Fibroblast of skin of left quadriceps (primary cell): Measurements from ENCODE around the gene BFSP1.

Experiments
- DNase-seq, 2 experiments: peaks; one replicate each; pipeline ENCODE4 v3.0.0-alpha.2; 2013; ENCODE audit warnings: low read depth in 2 of 2

BFSP1 gene

GRCh38 chr20:17530716-17531664 is at the start of gene BFSP1:
Gene BFSP1 (minus strand): TSS chr20:17531379. CDS start chr20:17531329, 50 bp downstream.
- peak; percentile 22 to 23 for DNase-seq

- DNase-seq = no peak
These were observed 49.7 kb upstream of the BFSP1 start for GRCh38 chr20:17580895-17581294.

DNA sequence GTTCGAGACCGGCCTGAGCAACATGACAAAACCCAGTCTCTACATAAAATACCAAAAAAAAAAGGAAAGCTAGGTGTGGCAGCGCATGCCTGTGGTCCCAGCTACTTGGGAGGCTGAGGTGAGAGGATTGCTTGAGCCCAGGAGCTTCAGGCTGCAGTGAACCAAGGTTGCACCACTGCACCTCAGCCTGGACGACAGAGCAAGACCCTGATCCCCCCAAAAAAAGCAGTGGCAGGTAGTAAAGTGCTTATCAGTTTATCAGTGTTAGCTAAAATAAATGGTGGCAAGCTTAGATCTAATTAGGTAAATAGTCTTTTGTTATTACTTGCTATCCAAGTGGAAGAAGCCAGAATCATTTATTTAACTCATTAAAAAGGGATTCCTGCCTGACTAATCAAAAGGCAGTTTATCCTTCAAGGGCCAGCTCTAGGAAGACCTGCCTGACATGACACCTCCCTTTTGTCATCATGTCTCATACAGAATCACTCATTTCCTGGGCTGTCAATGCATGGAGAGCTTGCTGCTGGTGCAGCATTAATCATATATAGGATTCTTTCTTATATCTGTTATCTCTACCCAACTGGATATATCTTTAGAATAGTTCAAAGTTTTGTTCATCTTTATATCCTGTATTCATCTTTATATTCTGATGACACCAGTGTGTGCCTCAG is 48.3 kb upstream of the BFSP1 start:
- DNase-seq = no peak

- no peak for DNase-seq
These were observed 45.0 kb upstream of the BFSP1 start for GRCh38 chr20:17576215-17576614.

- no peak for DNase-seq
These were observed 42.3 kb upstream of the BFSP1 start for GRCh38 chr20:17573463-17573862.

- no peak for DNase-seq
These were observed 41.0 kb upstream of the BFSP1 start for GRCh38 chr20:17572034-17572638.

- DNase-seq = no peak
These were observed 40.0 kb upstream of the BFSP1 start for GRCh38 chr20:17571153-17571527.

GRCh38 chr20:17570347-17571152 is 39.4 kb upstream of the BFSP1 start:
- no peak for DNase-seq

DNA sequence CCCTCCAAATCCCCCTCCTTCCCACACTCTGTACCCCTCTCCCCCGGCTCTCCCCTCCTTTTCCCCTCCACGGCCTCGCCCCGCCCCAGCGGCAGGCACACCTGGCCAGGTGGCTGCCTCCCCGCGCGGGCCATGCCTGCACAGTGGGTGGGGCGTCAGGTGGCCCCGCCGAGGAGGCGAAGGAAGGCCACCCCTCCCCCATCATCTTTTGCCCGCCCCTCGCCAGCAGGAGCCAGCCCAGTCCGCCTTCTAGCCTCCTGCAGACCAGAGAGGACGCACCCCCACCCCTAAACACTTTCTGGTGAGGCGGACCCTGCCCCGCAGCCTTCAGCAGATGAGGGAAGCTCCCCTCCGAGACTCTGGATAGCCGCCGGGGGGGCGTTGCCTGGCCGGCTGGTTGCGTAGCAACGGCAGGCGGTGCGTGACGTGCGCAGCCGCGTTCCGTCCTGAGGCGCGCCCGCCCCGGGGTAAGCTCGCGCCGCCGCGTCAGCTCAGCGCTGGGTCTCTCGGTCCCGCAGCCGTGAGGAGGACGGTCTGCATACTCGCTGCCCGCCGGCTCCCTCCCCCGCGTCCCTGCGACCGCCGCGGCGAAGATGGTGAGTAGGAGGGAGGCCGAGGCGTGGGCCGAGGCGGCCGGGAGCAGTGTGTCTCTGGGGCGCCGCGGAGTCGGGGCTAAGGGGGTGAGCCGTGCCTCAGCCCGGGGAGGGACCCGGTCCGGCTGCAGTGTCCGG is 38.6 kb upstream of the BFSP1 start, which contains the start of gene DSTN:
Gene DSTN (plus strand): TSS at position 460 of the 731 bp plus-strand sequence. CDS start 134 bp downstream, at position 594.
- peak; percentile 93 to 94 for DNase-seq

- peak; percentile 98 for DNase-seq
These were observed 37.9 kb upstream of the BFSP1 start for GRCh38 chr20:17568972-17569521.

GRCh38 chr20:17568045-17568788 is 37.0 kb upstream of the BFSP1 start:
- DNase-seq = no peak

DNA sequence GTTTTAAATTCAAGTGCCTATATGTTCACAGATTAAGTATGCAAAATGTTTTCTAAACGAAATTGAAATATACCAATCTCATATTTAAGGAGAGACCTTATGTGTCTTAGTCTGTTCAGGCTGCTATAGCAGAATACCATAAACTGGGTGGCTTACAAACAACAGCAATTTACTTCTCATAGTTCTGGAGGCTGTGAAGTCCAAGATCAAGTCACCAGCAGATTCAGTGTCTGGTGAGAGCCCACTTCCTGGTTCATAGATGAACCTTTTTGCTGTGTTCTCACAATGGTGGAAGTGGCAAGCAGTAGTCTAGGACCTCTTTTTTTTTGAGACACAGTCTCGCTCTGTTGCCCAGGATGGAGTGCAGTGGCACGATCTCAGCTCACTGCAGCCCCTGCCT is 35.2 kb upstream of the BFSP1 start:
- DNase-seq = no peak

- DNase-seq = peak; percentile 44 to 57
These were observed 34.1 kb upstream of the BFSP1 start for GRCh38 chr20:17565169-17565845.

- peak; percentile 70 to 73 for DNase-seq
These were observed 31.7 kb upstream of the BFSP1 start for GRCh38 chr20:17562804-17563305.

DNA sequence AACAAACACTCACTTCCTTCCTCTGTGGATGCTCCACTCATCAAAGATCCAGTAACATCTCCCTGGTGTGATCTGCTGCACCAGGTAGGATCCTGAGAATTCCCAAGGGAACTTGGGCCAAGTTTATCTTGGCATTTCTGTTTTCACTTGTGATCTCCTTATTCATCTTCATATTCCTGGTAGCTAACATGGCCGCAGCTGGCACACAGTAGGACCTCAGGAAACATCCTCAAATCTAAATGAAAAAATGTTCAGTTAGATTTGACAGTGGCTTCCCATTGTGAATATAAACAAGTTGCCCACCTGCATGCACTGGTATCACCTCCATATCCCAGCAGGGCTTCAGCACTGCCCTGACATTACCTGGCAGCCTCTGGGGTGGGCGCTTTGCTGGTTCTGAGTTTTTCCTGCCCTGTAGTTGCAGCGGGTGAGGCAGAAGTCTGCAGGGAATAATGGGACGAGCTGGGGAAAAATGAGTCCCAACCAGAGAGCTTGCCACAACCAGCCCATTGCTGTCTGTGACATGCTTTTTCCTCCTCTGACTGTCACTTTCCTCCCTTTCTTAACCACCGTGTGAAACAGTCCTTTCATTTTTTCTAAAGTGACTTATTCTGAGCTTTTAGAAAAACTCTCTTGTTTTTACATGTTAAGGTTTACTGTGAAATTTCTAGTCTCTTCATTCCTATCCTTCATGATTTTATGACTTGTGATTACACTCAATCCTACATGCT is 29.3 kb upstream of the BFSP1 start:
- DNase-seq = no peak

- DNase-seq = no peak
These were observed 28.2 kb upstream of the BFSP1 start for GRCh38 chr20:17559338-17559737.

GRCh38 chr20:17558941-17559304 is 27.7 kb upstream of the BFSP1 start:
- no peak for DNase-seq

- DNase-seq = peak; percentile 55 to 61
These were observed 27.2 kb upstream of the BFSP1 start for GRCh38 chr20:17558154-17558940.
